ENCODE results near the gene ZFTA.
"Not testable (repeated sequence)": the region's sequence is repeated elsewhere in the genome, so short reads cannot be mapped to it uniquely, and the experiment has no call there.

The ZFTA gene

GRCh38 chr11:63771741-63772318, 3.3 kb upstream of the ZFTA start:
- DNase-seq = not testable (repeated sequence)

- DNase-seq = no peak
Observed at GRCh38 chr11:63770763-63771162, 2.2 kb upstream of the ZFTA start.

GRCh38 chr11:63769714-63770455, 1.3 kb upstream of the ZFTA start:
- DNase-seq = no peak

GRCh38 chr11:63769042-63769713, 603 bp upstream of the ZFTA start:
- peak; percentile 51 for DNase-seq

GRCh38 chr11:63767565-63768236, 874 bp downstream of the ZFTA start:
- peak; percentile 63 for DNase-seq

GRCh38 chr11:63767267-63767564, 1.4 kb downstream of the ZFTA start:
- no peak for DNase-seq

- no peak for DNase-seq
Observed at GRCh38 chr11:63766531-63767235, 1.9 kb downstream of the ZFTA start.

- DNase-seq = no peak
Observed at GRCh38 chr11:63765688-63766241, 2.8 kb downstream of the ZFTA start.

GRCh38 chr11:63764679-63765647, 3.6 kb downstream of the ZFTA start:
- no peak for DNase-seq

- DNase-seq = no peak
Observed at GRCh38 chr11:63764340-63764678, 4.3 kb downstream of the ZFTA start.

GRCh38 chr11:63763496-63764339, 4.9 kb downstream of the ZFTA start:
- DNase-seq = no peak

GRCh38 chr11:63762654-63763495, 5.7 kb downstream of the ZFTA start:
- DNase-seq = no peak

GRCh38 chr11:63761931-63762653, 6.5 kb downstream of the ZFTA start:
- no peak for DNase-seq

GRCh38 chr11:63761188-63761587, 7.4 kb downstream of the ZFTA start:
- DNase-seq = no peak

- no peak for DNase-seq
Observed at GRCh38 chr11:63760487-63761079, 8.0 kb downstream of the ZFTA start.

- no peak for DNase-seq
Observed at GRCh38 chr11:63756919-63757761, 11.4 kb downstream of the ZFTA start.

GRCh38 chr11:63749624-63750023, 19.0 kb downstream of the ZFTA start:
- DNase-seq = no peak

- no peak for DNase-seq
Observed at GRCh38 chr11:63747011-63747410, 21.6 kb downstream of the ZFTA start.
